ENCODE results near the gene CCNY.
"Not testable (repeated sequence)": the region's sequence is repeated elsewhere in the genome, so short reads cannot be mapped to it uniquely, and the experiment has no call there.

Gene CCNY

GRCh38 chr10:35336084-35336831 is at the start of gene CCNY:
TSS of gene CCNY (plus strand) at chr10:35336509. CDS start at chr10:35337054, 545 bp downstream.
- DNase-seq = peak; percentile 75

GRCh38 chr10:35289198-35289597 is 47.1 kb upstream of the CCNY start:
- no peak for DNase-seq

- no peak for DNase-seq
Observed at GRCh38 chr10:35294506-35294905, 41.8 kb upstream of the CCNY start.

GRCh38 chr10:35299016-35299415 is 37.3 kb upstream of the CCNY start:
- no peak for DNase-seq

GRCh38 chr10:35300063-35300699 is 36.1 kb upstream of the CCNY start:
- no peak for DNase-seq

GRCh38 chr10:35304649-35305048 is 31.7 kb upstream of the CCNY start:
- no peak for DNase-seq

- DNase-seq = no peak
Observed at GRCh38 chr10:35306852-35307251, 29.5 kb upstream of the CCNY start.

GRCh38 chr10:35307297-35307696 is 29.0 kb upstream of the CCNY start:
- no peak for DNase-seq

- no peak for DNase-seq
Observed at GRCh38 chr10:35308809-35309208, 27.5 kb upstream of the CCNY start.

GRCh38 chr10:35314142-35314541 is 22.2 kb upstream of the CCNY start:
- DNase-seq = not testable (repeated sequence)

- DNase-seq = not testable (repeated sequence)
Observed at GRCh38 chr10:35315235-35315634, 21.1 kb upstream of the CCNY start.

GRCh38 chr10:35316218-35316967 is 19.9 kb upstream of the CCNY start:
- no peak for DNase-seq

GRCh38 chr10:35318551-35318950 is 17.8 kb upstream of the CCNY start:
- DNase-seq = no peak

GRCh38 chr10:35320341-35320740 is 16.0 kb upstream of the CCNY start:
- no peak for DNase-seq

- no peak for DNase-seq
Observed at GRCh38 chr10:35322636-35323035, 13.7 kb upstream of the CCNY start.

- no peak for DNase-seq
Observed at GRCh38 chr10:35324196-35324595, 12.1 kb upstream of the CCNY start.

GRCh38 chr10:35326466-35327235 is 9.7 kb upstream of the CCNY start:
- no peak for DNase-seq

GRCh38 chr10:35327790-35328403 is 8.4 kb upstream of the CCNY start:
- no peak for DNase-seq

- no peak for DNase-seq
Observed at GRCh38 chr10:35328404-35329037, 7.8 kb upstream of the CCNY start.

GRCh38 chr10:35329520-35329919 is 6.8 kb upstream of the CCNY start:
- DNase-seq = no peak

- no peak for DNase-seq
Observed at GRCh38 chr10:35331894-35332640, 4.2 kb upstream of the CCNY start.
